Activated CD8-positive, alpha-beta memory T cell treated with anti-CD3 and anti-CD28 coated beads, Interleukin-2, amount 10 ng/mL, durations not matched to agents 7 days and 5 days (primary cell): ENCODE data around the gene TBX15. TPM values are rescaled to one million over a fixed set of nuclear protein-coding genes. Genes with fewer than 3 reads are reported as not detected.
"Not testable (repeated sequence)": the region's sequence is repeated elsewhere in the genome, so short reads cannot be mapped to it uniquely, and the experiment has no call there.

ENCODE experiments used
- ATAC-seq: fragments of 150-1000 bp; cut with Tn5 transposase; one replicate; pipeline ENCODE4 v1.10.0; 2021; ENCODE audit warnings: moderate library complexity
- CTCF ChIA-PET: fragments of 350-600 bp; sonication (Branson Sonifier 250); formaldehyde crosslinking; loops from one replicate; lab custom pipeline; 2021; ENCODE audit warnings: antibody characterized with exemption; lab: Charles Lee
- DNase-seq: peaks from one replicate; pipeline ENCODE4 v3.0.0-alpha.2; 2020
- H3K27ac Mint-ChIP-seq: one replicate; pipeline ENCODE4 v1.8.0; 2021; ENCODE audit warnings: mild to moderate bottlenecking, mixed read lengths
- H3K27me3 Mint-ChIP-seq: one replicate; pipeline ENCODE4 v1.8.0; 2021; ENCODE audit warnings: mixed read lengths
- H3K36me3 Mint-ChIP-seq: one replicate; pipeline ENCODE4 v1.8.0; 2021; ENCODE audit warnings: mild to moderate bottlenecking, mixed read lengths
- H3K4me1 Mint-ChIP-seq: one replicate; pipeline ENCODE4 v1.8.0; 2021; ENCODE audit warnings: mixed read lengths
- H3K4me3 Mint-ChIP-seq: one replicate; pipeline ENCODE4 v1.8.0; 2021; ENCODE audit warnings: mild to moderate bottlenecking, moderate library complexity, mixed read lengths
- H3K9me3 Mint-ChIP-seq: one replicate; pipeline ENCODE4 v1.8.0; 2022; ENCODE audit warnings: low read depth, mixed read lengths
- total RNA-seq, 2 experiments: library from RNA; stranded (reverse); gene quantifications; one replicate each; pipeline ENCODE4 v1.2.3, GENCODE V29; 2021

Gene TBX15
- total RNA-seq, 2 experiments from 2014 or later, result not detected

DNA sequence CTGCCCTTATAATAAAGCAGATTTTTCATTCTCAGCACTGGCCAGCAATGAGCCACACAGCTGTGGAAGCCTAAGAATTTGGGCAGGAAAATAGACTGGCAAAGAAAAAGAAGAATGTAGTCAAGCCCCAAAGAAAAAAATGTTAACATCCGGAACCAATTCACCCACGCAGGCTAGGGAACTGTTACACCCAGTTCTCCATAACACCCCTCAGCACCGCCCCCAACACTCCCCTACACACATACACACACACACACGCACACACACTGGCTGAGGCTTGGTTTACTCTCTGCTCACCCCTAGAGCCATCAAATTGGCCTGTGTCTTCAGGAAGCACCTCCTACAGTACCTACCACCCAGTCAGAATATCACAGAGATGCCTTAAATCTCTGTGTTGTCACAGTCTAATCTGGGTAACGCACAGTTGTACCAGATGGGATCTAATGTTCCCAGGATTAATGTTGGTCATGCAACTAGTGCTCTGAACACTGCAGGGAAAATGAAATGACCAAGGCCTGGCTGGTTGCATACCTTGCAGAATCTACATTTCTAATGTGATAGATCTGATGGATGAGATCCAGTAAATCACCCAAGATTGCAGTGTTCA lies 14.5 kb downstream of the TBX15 start:
- no peak for ATAC-seq
- Mint-ChIP-seq H3K27ac (no peak overlapping the region), H3K36me3 (no peaks in the 10 kb centered on the region), H3K4me1 (no peaks in the 10 kb centered on the region), H3K9me3 (no peaks in the 10 kb centered on the region), H3K27me3 (peaks cover 31% of the 10 kb centered on the region), H3K4me3 (no peak overlapping the region)
- no peak for DNase-seq
- CTCF ChIA-PET, result no interaction called here

DNA sequence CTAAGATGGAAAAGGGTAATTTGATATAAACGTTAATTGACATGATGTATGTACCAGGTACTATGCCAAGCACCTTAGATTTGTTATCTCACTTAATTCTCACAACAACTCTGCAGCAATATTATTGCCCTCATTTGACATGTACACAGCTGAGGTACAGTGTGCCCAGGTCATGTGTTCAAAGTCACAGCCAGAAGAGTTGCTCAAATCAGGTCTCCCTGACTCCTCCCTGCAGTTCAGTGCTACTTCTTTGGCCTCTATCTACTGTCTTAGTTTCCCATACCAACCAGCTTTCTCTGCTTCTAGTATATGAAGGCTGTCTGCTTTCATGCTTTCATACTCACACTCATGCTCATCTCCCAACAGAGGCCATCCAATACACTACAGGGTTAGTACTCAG lies 15.1 kb downstream of the TBX15 start:
- no peaks in the 10 kb centered on the region for H3K36me3 Mint-ChIP-seq
- ATAC-seq (no peak), DNase-seq (no peak)
- H3K27me3 Mint-ChIP-seq, result peaks cover 25% of the 10 kb centered on the region
- CTCF ChIA-PET, result no interaction called here
- no peaks in the 10 kb centered on the region for H3K4me1 Mint-ChIP-seq
- no peak overlapping the region for H3K27ac Mint-ChIP-seq
- H3K9me3 Mint-ChIP-seq, result no peaks in the 10 kb centered on the region
- no peak overlapping the region for H3K4me3 Mint-ChIP-seq

DNA sequence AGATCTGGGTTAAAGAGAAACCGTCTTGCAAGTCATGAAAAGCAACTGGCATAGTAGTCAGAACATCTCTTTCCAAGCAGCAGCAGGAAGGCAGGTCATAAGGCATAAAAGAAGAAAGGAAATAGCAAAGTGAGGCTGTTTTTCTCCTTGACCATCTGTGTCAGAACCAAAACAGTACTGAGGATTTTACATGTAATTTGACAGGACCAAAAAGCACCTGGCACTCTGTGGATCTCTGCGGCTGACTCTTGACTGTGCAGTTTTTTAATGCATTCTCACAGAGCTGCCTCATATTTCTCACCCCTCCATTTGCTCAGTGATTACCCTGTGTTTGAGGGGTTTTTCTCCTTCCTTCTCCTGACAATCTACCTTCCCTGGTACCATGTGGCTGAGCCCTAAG lies 17.7 kb downstream of the TBX15 start:
- no peak for DNase-seq

DNA sequence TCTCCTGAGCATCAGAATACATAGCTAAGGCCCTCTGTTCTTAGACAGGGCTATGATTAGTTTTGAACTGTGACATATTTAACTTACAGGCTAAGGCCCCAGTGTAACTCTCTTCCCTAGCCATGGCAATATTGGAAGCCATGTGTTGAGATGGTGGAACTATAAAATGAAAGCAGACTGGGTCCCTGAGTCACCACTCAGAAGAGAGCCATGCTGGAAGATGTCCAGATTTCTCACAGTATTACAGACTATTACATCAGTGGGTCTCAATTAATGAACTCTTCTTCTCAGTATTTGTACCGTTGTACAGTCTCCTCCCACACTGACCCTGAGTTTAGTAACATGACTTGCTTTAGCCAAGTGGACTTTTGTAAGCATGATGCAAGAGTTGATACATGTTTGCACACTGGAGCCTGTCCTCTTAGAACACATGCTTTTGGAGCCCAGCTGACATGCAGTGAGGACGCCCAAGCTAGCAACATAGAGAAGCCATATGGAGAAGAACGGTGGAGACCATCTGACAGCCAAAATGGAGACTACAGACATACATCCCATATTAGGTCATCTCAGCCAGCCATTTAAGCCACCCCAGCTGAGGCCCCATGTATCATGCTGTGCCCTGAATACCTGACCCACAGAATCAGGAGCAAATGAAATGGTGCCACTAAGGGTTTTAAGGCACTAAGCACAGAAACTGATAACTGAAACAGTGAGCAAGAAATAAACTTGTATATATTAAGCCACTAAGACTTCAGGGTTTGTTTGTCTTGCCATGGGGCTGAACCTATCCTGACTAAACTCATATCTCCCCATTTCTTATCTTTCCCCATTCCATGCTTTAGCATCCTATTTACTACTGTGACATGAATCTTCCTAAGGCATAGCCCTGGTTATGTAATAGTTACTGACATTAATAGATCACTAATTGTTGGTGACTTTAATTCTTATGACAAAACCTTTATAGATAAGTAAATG lies 24.4 kb downstream of the TBX15 start:
- no peaks in the 10 kb centered on the region for H3K36me3 Mint-ChIP-seq
- ATAC-seq, result no peak
- peaks cover 2% of the 10 kb centered on the region for H3K9me3 Mint-ChIP-seq
- no peak overlapping the region for H3K27ac Mint-ChIP-seq
- CTCF ChIA-PET, result no interaction called here
- no peak for DNase-seq
- no peak overlapping the region for H3K4me3 Mint-ChIP-seq
- H3K4me1 Mint-ChIP-seq, result no peaks in the 10 kb centered on the region
- H3K27me3 Mint-ChIP-seq, result peaks cover 3% of the 10 kb centered on the region

More for the DNA sequence above, 17.7 kb downstream of the TBX15 start:
- Mint-ChIP-seq H3K27me3 (peaks cover 7% of the 10 kb centered on the region), H3K36me3 (no peaks in the 10 kb centered on the region), H3K4me3 (no peak overlapping the region), H3K4me1 (no peaks in the 10 kb centered on the region), H3K27ac (no peak overlapping the region), H3K9me3 (no peaks in the 10 kb centered on the region)
- no peak for ATAC-seq
- CTCF ChIA-PET, result no interaction called here

DNA sequence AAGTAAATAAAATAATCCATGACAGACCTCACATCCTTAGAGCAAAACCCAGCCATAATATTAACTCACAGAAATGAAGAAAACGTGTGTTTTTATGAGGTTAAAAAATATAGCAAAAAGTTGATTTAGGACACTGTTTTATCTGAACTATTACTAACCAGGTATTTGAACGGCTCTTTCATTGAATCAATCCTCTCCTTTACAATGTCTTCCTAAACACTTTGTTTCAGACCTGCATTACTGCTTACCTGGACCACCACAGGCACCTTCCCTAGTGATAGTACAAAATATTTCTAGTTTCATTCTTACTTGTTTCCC lies 25.0 kb downstream of the TBX15 start:
- Mint-ChIP-seq H3K9me3 (peaks cover 2% of the 10 kb centered on the region), H3K27ac (no peak overlapping the region), H3K27me3 (peaks cover 3% of the 10 kb centered on the region), H3K4me1 (no peaks in the 10 kb centered on the region), H3K4me3 (no peak overlapping the region), H3K36me3 (no peaks in the 10 kb centered on the region)
- DNase-seq, result no peak
- CTCF ChIA-PET, result no interaction called here
- no peak for ATAC-seq

DNA sequence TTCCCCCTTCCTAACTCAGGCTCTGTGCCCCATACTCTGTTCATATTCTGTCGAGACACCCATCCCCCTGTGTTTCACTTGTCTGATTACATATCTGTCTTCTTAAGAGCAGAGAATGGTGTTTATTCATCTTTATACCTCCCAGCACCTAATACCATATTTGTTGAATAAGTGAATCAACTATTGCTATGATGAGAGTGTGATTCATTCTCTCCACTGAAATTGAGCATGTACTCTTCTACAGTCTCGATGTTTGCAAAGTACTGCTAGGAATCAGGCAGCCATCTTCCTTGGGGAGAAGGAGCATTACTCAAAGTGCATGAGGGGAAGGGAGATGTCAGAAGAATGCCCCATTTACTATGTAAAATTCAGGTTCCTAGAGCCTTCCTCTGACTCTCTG lies 27.0 kb downstream of the TBX15 start:
- CTCF ChIA-PET, result no interaction called here
- DNase-seq (no peak), ATAC-seq (no peak)
- no peaks in the 10 kb centered on the region for H3K36me3 Mint-ChIP-seq
- H3K27ac Mint-ChIP-seq, result no peak overlapping the region
- peaks cover 3% of the 10 kb centered on the region for H3K27me3 Mint-ChIP-seq
- H3K9me3 Mint-ChIP-seq, result peaks cover 2% of the 10 kb centered on the region
- H3K4me1 Mint-ChIP-seq, result no peaks in the 10 kb centered on the region
- H3K4me3 Mint-ChIP-seq, result no peak overlapping the region

DNA sequence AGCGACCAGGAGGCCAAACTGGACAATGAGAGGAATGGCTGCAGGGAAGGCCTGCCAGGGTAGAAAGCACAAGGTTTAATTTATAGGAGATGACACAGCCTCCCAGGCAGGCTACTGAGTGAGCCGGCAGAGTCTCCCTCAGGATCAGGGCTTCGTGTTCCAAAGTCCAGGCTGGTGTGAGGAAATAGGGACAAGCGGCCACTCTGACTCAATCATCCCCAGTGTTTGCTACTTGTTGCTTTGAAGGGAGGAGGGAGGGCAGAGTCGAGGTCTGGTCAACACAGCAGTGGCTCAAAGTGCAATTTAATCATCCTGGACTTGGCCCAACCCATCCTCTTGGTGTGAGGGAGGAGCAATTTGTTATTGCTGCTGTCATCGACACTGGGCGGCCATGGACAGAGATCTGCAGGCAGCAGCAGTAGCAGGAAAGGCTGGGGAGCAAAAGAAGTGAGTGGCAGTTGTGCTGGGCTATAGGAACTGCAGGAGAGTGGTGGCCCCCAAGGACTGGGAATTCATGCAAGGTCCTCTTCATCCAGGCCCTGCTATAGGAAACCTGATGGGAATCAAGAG lies 27.5 kb downstream of the TBX15 start:
- H3K9me3 Mint-ChIP-seq, result peaks cover 2% of the 10 kb centered on the region
- H3K36me3 Mint-ChIP-seq, result no peaks in the 10 kb centered on the region
- CTCF ChIA-PET, result no interaction called here

DNA sequence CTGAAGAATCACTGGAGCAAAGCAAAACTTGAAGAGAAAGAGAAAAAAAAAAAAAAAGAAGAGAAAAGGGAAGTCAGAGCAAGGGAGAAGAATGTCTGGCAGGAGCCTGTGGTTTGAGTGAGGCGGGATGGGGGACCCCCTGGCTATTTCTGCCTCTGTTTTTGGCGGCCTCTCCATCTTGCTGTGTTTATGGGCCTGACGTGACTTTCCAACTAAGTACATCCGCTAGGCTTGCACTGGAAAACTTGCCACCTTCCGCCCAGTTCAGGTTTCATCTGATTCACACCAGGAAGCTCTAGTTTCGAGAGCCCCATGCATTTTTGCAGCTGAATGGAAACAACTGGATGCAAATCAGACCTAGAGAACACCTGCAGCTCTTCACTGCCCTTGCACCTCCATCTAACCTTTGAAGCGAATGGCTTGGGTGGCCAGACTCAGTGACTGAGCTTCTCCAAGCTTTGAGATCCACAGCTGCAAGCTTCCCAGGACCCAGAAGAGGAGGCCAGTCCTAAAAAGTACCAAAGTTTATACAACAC lies 28.0 kb downstream of the TBX15 start:
- DNase-seq, result no peak
- no peak overlapping the region for H3K4me3 Mint-ChIP-seq
- no peak for ATAC-seq
- H3K36me3 Mint-ChIP-seq, result no peaks in the 10 kb centered on the region
- H3K27ac Mint-ChIP-seq, result no peak overlapping the region
- H3K27me3 Mint-ChIP-seq, result peaks cover 1% of the 10 kb centered on the region
- H3K9me3 Mint-ChIP-seq, result peaks cover 2% of the 10 kb centered on the region
- H3K4me1 Mint-ChIP-seq, result no peaks in the 10 kb centered on the region
- CTCF ChIA-PET, result no interaction called here

More for the DNA sequence above, 27.5 kb downstream of the TBX15 start:
- H3K27me3 Mint-ChIP-seq, result peaks cover 3% of the 10 kb centered on the region
- ATAC-seq (no peak), DNase-seq (no peak)
- H3K4me3 Mint-ChIP-seq, result no peak overlapping the region
- no peaks in the 10 kb centered on the region for H3K4me1 Mint-ChIP-seq
- no peak overlapping the region for H3K27ac Mint-ChIP-seq

DNA sequence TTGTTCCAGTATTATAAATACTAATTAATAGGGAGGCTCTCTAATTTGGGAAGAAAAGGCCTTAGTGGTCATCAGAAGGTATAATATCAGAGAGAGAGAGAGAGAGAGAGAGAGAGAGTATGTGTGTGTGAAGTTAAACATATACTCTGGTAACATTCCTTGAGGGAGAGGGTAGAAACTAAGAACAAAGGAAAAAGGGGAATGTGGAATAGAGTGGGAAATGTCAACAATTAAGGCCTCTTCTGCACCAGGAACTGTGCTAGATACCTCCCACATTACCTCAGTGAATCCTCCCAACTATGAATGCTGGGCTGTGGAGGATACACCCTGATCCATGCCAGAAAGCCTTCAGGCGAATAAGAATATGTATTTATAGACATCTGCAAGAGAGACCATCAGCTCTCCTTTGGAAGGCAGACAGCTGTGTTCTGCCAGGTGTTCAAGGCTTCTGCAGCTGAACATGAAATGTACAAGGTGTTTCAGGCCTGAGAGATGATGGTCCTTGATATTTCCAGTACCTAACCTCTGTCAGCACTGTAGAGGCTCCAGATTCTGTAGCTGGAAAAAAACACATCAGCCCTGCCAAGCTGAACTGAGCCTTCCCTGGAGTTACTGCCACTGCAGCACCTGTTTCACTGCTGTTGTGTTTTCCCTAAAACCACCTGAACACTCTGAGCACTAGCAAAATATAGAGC lies 29.1 kb downstream of the TBX15 start:
- CTCF ChIA-PET, result no interaction called here
- DNase-seq (no peak), ATAC-seq (no peak)
- H3K27ac Mint-ChIP-seq, result no peak overlapping the region
- H3K4me1 Mint-ChIP-seq, result no peaks in the 10 kb centered on the region
- no peaks in the 10 kb centered on the region for H3K27me3 Mint-ChIP-seq
- peaks cover 2% of the 10 kb centered on the region for H3K9me3 Mint-ChIP-seq
- H3K36me3 Mint-ChIP-seq, result no peaks in the 10 kb centered on the region
- no peak overlapping the region for H3K4me3 Mint-ChIP-seq

DNA sequence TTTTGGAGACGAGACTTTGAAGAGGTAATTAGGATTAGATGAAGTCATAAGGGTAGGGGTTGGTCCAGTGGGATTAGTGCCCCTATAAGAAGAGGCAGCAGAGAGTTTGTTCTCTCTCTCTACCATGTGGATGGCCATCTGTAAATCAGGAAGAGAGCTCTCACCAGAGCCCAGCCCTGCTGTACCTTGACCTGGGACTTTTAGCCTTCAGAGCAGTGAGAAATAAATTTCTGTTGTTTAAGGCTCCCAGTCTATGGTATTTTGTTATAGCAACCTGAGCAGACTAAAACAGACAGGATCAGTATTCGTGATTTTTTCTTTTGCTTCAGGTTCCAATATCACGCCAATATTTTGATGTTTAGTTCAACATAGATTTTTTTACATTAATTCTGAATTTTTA lies 30.0 kb downstream of the TBX15 start:
- peaks cover 2% of the 10 kb centered on the region for H3K9me3 Mint-ChIP-seq
- no peak overlapping the region for H3K4me3 Mint-ChIP-seq
- H3K27ac Mint-ChIP-seq, result no peak overlapping the region
- no peaks in the 10 kb centered on the region for H3K4me1 Mint-ChIP-seq
- CTCF ChIA-PET, result no interaction called here
- no peak for DNase-seq
- no peak for ATAC-seq
- H3K27me3 Mint-ChIP-seq, result no peaks in the 10 kb centered on the region
- H3K36me3 Mint-ChIP-seq, result no peaks in the 10 kb centered on the region

DNA sequence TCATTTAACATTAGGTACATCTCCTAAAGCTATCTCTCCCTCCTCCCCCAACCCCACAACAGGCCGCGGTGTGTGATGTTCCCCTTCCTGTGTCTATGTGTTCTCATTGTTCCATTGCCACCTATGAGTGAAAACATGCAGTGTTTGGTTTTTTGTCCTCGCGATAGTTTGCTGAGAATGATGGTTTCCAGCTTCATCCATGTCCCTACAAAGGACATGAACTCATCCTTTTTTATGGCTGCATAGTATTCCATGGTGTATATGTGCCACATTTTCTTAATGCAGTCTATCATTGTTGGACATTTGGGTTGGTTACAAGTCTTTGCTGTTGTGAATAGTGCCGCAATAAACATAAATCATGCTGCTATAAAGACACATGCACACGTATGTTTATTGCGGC lies 30.6 kb downstream of the TBX15 start:
- CTCF ChIA-PET, H3K36me3 Mint-ChIP-seq, H3K4me1 Mint-ChIP-seq, H3K27ac Mint-ChIP-seq, H3K9me3 Mint-ChIP-seq, DNase-seq, H3K4me3 Mint-ChIP-seq, ATAC-seq, H3K27me3 Mint-ChIP-seq: not testable (repeated sequence)

DNA sequence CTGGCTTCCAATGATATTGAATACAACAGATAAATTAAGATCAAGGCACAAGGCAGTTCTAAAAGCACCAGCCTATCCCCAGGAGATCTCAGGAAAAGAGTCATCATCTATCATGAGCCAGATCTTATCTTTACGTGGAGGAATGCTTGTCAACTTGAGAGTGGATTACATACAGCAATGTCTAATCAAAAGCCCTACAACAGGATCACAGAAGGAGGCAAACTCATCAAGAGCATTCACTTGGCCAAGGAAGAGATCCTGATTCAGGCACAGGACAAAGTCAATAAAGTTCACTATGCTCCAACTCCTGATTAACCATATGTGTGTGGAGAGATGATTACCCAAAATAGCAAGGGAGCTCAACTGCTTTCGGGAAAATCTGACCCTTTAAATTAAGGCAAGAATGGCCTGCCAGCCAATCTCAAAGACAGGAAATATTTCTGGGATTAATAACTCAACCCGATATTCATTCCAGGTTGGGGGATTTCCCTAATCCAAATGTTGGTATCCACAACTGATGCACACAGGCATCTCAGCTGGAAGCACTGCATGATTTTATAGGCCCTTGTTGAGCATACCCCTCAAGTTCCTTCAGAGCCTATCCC lies 33.7 kb downstream of the TBX15 start:
- CTCF ChIA-PET, result no interaction called here
- Mint-ChIP-seq H3K36me3 (no peaks in the 10 kb centered on the region), H3K27ac (no peak overlapping the region), H3K4me3 (no peak overlapping the region), H3K4me1 (no peaks in the 10 kb centered on the region), H3K9me3 (no peaks in the 10 kb centered on the region), H3K27me3 (no peaks in the 10 kb centered on the region)
- ATAC-seq (no peak), DNase-seq (no peak)

DNA sequence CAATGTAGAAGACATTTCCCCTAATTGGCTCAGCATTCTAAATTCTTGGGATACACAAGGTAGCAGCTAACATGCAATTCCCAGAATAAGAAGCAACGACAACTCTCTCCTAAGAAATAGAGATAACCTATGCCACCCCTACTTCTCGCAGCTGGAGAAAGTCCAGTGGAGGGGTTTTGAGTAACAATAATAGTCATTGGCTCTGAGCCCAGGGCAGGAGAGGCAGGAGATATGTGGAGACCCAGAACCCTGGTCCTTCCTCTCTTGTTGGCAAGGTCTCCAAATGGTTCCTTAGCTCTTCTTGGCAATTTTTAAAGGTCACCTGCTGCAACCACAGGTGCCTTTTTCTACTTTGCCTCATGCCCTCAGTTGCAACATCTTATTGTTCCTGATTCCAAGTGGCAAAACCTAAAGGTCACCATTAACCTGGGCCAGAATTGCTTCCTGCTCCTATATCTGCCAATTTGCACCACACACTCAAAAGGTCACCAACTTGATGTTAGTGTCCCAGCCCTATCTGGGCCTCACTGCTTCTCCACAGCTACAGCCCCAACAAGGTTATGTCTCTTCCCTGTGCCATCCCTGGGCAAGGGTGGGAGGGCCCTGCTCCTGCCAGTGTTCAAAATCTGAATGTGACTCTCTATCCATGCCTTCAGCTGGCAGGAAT lies 36.7 kb downstream of the TBX15 start:
- DNase-seq, result no peak
- Mint-ChIP-seq H3K36me3 (no peaks in the 10 kb centered on the region), H3K27ac (no peak overlapping the region), H3K4me3 (no peak overlapping the region), H3K9me3 (no peaks in the 10 kb centered on the region), H3K4me1 (no peaks in the 10 kb centered on the region), H3K27me3 (no peaks in the 10 kb centered on the region)
- ATAC-seq, result no peak
- CTCF ChIA-PET, result no interaction called here
